Upper lobe of right lung (tissue), 1 donor: Measurements from ENCODE around the gene WFS1. TPM values are rescaled to one million over a fixed set of nuclear protein-coding genes. Genes with fewer than 3 reads are reported as not detected.

Source experiments
- ATAC-seq: fragments of 200-7000 bp; cut with Tn5 transposase; one replicate; pipeline ENCODE4 v1.9.1; 2020; ENCODE audit warnings: mild to moderate bottlenecking, moderate library complexity
- DNase-seq: peaks from one replicate; pipeline ENCODE4 v3.0.0-alpha.2; 2020
- H3K27ac ChIP-seq: fragments of 200-600 bp; one replicate; pipeline ENCODE4 v1.8.0; 2022
- H3K27me3 ChIP-seq: fragments of 200-600 bp; one replicate; pipeline ENCODE4 v1.8.0; 2022; ENCODE audit warnings: mild to moderate bottlenecking
- H3K36me3 ChIP-seq: fragments of 200-600 bp; one replicate; pipeline ENCODE4 v1.8.0; 2022
- H3K4me1 ChIP-seq: fragments of 200-600 bp; one replicate; pipeline ENCODE4 v1.8.0; 2022
- H3K4me3 ChIP-seq: fragments of 200-600 bp; one replicate; pipeline ENCODE4 v1.8.0; 2022; ENCODE audit warnings: mild to moderate bottlenecking
- H3K9me3 ChIP-seq: fragments of 200-600 bp; one replicate; pipeline ENCODE4 v1.8.0; 2022
- intact Hi-C: fragments of 100-400 bp; cut with DNase I; formaldehyde crosslinking; loops from one replicate; pipeline ENCODE4 v1.11.0; 2022
- total RNA-seq: library from RNA; stranded (reverse); fragmentation: NEBNext Ultra II Directional; extraction: Animal tissue kit (Norgen Biotek cat#: 25700); gene quantifications from one replicate; pipeline ENCODE4 v1.2.1, GENCODE V29; 2021
- TF ChIP-seq, protein P1 (sequence below): fragments of 200-600 bp; IDR thresholded peaks from one replicate; pipeline ENCODE4 v1.8.0; 2022; ENCODE audit warnings: antibody characterized with exemption
- donor health status: DM: no; HTN: yes; CAD: no; lungs with severe emphysema.

The WFS1 gene
- total RNA-seq, 1 donor from 2014 or later = 110 TPM

DNA sequence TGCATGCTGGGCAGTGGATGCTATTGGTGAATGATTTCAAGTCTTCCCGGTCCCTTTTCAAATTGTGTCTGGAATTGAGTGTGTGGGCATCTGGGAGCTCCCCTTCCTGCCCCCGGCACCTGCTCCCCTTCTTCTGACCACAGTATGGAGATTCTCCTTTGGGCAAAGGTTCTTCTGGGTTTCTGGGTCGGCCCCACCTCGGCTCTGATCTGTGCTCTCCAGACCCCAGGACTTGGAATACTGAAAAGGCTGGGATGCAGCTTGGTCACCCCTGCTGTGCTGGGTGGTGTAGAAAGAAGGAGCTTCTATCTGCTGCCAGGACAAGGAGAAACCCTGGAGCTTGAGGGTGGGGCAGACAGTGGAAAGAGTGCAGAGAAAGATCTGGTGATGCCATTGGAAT is 78.8 kb downstream of the WFS1 start:
- H3K4me1 ChIP-seq = no peaks in the 10 kb centered on the region
- H3K27ac ChIP-seq = no peak overlapping the region
- H3K9me3 ChIP-seq = no peaks in the 10 kb centered on the region
- DNase-seq = no peak
- intact Hi-C loops = no loop called here
- no peak for ATAC-seq
- TF ChIP-seq, protein P1, sequence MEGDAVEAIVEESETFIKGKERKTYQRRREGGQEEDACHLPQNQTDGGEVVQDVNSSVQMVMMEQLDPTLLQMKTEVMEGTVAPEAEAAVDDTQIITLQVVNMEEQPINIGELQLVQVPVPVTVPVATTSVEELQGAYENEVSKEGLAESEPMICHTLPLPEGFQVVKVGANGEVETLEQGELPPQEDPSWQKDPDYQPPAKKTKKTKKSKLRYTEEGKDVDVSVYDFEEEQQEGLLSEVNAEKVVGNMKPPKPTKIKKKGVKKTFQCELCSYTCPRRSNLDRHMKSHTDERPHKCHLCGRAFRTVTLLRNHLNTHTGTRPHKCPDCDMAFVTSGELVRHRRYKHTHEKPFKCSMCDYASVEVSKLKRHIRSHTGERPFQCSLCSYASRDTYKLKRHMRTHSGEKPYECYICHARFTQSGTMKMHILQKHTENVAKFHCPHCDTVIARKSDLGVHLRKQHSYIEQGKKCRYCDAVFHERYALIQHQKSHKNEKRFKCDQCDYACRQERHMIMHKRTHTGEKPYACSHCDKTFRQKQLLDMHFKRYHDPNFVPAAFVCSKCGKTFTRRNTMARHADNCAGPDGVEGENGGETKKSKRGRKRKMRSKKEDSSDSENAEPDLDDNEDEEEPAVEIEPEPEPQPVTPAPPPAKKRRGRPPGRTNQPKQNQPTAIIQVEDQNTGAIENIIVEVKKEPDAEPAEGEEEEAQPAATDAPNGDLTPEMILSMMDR = no peak
- no peak overlapping the region for H3K4me3 ChIP-seq
- H3K36me3 ChIP-seq = no peaks in the 10 kb centered on the region
- peaks cover 24% of the 10 kb centered on the region for H3K27me3 ChIP-seq

DNA sequence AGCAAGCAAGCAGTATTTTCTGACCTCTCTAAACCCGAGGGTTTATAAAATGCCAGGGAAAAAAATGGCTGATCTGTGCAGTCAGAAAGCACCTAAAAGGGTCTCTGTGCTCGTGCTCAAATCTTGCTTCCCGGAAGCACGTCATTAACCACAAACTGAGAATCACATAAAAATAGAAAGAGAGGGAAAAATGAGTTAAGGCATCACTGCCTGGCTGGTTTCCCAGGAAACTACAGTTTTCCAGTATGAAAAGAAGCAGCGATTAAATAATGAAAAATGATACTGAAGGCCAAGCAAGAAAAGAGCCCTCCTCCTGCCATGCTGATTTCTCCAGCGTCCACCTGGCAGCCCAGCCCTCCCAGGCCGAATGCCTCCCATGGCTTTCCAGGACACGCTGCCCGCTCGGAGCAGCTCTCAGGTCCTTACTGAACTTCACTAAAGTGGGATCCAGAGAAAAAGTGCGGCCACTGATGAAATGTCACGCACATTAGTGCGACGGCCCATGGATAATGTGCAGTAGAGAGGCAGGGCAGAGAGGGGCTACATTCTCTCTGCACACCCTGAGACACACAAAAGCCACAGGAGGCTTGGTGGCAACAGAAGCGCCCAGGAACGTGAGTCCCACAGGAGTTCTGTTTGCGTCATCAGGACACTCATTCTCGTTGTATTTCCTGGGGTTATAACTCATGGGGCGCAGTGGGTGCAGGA is 80.4 kb downstream of the WFS1 start:
- Histone ChIP-seq H3K9me3 (no peaks in the 10 kb centered on the region), H3K4me3 (no peak overlapping the region), H3K27ac (no peak overlapping the region), H3K36me3 (no peaks in the 10 kb centered on the region), H3K27me3 (peaks cover 24% of the 10 kb centered on the region), H3K4me1 (no peaks in the 10 kb centered on the region)
- ATAC-seq (no peak), DNase-seq (no peak)
- TF ChIP-seq, protein P1 = no peak
- intact Hi-C loops = no loop called here

DNA sequence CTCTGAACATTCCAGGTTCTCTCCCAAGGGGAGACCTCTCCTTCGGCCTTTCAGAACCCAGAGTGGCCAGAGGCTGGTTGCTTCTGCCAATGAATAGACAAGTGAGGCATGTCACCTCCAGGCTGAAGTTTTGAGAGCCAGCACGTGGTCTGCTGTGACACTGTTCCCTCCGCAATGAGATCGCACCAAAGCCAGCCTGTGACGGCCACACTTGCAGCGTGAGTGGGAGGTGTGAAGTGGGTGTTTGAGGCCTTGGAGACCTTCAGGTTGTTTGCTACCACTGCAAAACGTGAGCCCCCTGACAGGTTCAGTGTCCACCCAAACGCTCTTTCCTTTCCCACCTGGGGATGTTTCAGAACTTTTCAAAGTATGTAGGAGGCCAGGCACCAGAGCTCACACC is 81.0 kb downstream of the WFS1 start:
- intact Hi-C loops = no loop called here
- no peak for ATAC-seq
- no peaks in the 10 kb centered on the region for H3K36me3 ChIP-seq

DNA sequence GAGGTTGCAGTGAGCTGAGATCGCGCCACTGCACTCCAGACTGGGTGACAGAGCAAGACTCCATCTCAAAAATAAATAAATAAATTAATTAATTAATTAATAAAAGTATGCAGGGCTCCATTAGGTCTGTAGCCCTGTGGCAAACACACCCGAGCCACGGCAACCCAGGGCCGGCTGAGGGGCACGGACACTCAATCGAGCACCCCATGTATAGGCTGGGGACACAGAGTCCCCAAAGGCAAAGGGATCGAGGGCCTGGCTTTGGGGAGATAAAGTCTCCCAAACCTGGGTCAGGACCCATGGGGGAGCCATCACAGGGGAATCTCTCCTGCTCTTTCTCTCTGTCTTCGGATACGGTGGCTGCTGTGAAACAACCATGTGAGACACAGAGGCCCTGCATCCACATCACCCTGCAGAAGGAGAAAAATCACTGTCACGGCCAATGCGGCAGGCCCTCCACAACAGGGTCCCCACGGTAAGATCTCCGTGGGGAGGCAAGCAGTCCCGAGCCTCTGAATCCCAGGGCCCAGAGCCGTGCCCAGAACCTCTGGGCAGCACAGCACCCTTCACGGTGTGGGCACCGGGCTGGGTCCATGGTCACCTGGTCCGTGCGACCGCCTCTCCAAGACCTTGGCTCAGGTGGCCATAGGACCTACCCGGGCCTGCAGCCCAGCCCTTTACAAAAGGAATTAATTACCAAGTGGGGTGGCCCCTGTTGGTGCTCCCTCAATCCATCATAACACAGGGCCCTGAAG is 81.8 kb downstream of the WFS1 start:
- Histone ChIP-seq H3K4me1 (no peaks in the 10 kb centered on the region), H3K4me3 (no peak overlapping the region), H3K27me3 (peaks cover 24% of the 10 kb centered on the region)

More for the DNA sequence above, 81.0 kb downstream of the WFS1 start:
- no peak for DNase-seq
- no peak overlapping the region for H3K27ac ChIP-seq
- TF ChIP-seq, protein P1 = no peak
- no peaks in the 10 kb centered on the region for H3K4me1 ChIP-seq
- H3K4me3 ChIP-seq = no peak overlapping the region
- no peaks in the 10 kb centered on the region for H3K9me3 ChIP-seq
- peaks cover 24% of the 10 kb centered on the region for H3K27me3 ChIP-seq

DNA sequence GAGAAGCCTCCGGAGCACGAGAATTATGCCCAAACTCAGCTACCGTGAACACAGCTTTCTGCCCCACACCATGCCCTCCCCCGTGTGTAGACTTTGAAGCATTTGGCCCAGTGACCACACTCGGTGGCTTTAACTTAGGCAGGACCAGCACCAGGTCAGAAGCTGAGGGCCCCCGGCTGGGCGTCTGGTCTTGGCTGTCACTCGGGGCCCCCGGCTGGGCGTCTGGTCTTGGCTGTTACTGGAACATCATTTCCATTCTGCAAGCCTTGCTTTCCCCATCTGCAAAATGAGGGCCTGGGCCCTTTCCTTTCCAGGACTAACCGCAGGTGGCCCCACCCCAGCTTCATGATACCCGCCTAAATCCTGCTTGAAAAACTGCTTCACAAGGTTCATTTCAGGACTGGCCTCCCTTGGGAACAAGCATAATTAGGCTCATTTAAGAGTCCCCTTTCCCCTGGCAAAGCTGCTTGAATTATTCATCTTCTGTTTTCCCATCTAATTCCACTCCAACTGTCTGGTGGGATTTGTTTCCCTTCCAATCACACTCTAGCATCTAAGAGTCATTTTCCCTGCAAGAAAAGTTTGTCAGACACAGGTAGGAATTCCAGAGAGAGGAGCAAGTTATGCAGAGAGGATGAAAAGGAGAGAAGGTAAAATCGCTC is 82.5 kb downstream of the WFS1 start:
- H3K36me3 ChIP-seq = no peaks in the 10 kb centered on the region
- H3K27ac ChIP-seq = no peak overlapping the region
- no peak for DNase-seq
- H3K4me3 ChIP-seq = no peak overlapping the region
- H3K4me1 ChIP-seq = no peaks in the 10 kb centered on the region
- intact Hi-C loops = no loop called here
- ATAC-seq = no peak
- H3K27me3 ChIP-seq = peaks cover 24% of the 10 kb centered on the region
- no peaks in the 10 kb centered on the region for H3K9me3 ChIP-seq
- TF ChIP-seq, protein P1 = no peak

More for the DNA sequence above, 81.8 kb downstream of the WFS1 start:
- TF ChIP-seq, protein P1 = no peak
- H3K9me3 ChIP-seq = no peaks in the 10 kb centered on the region
- ATAC-seq = no peak
- H3K27ac ChIP-seq = no peak overlapping the region
- intact Hi-C loops = no loop called here
- DNase-seq = no peak
- H3K36me3 ChIP-seq = no peaks in the 10 kb centered on the region

Other genes with a start within 250 kb of the WFS1 start
- 0.64 TPM for gene JAKMIP1, start 69.3 kb upstream of the WFS1 start, total RNA-seq
- gene PPP2R2C, start 202.8 kb downstream of the WFS1 start, total RNA-seq = 0.09 TPM